ENCODE measurements around the gene TMEM125. TPM values are rescaled to one million over a fixed set of nuclear protein-coding genes. Genes with fewer than 3 reads are reported as not detected.

Gene TMEM125
- total RNA-seq, 2 experiments from 2014 or later: not detected

DNA sequence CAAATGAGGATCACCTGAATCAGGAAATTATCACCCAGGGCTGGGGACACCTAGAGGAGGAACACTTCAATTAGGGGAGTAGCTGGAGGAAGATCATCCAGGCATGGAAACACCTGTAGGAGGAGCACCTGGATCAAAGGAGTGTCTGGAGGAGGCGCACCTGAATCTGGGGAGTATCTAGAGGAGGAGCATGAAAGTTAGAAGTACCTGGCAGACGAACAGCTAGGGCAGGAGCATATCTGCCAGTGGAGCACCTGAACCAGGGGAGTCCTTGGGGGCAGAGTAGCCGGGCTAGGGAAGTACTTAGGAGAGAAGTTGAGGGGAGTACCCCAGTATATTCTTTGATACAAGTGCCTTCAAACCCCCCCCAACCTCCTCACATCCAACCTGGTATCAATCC, 14.3 kb downstream of the TMEM125 start:
- no peaks in the 10 kb centered on the region for H3K9me3 Mint-ChIP-seq
- H3K27ac Mint-ChIP-seq: no peak overlapping the region
- H3K27me3 Mint-ChIP-seq: peaks cover 6% of the 10 kb centered on the region
- no peak for ATAC-seq (ENCODE audit: low read depth)
- H3K4me1 Mint-ChIP-seq: no peaks in the 10 kb centered on the region
- DNase-seq: no peak
- H3K36me3 Mint-ChIP-seq: no peaks in the 10 kb centered on the region
- POLR2A ChIA-PET: no interaction called here
- H3K4me3 Mint-ChIP-seq: no peak overlapping the region

DNA sequence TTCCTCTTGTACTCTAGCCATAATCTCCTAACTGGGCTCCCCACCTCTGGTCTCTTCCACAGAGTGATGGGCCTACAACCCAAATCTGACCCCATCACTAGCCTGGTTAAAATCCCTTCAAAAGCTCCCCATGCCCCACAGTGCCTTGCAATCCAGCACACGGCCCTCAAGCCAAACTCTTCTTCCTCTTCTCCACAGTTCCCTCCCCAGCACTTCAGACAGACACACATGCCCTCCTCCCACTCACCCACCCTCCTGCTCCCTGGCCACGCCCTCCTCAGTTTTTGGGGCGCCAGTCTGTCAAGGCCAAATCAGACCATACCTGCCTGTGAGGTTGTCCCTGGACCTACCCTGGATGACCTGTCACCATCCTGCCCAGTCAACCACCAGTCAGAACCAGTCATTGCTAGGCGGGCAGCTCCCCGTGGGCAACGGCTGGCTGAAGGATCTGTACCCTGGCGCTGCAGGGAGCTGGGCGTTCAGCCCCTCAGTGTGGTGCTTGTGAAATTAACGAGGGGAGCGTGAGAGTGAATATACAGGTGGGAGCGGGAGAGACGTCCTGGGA, 14.8 kb downstream of the TMEM125 start:
- POLR2A ChIA-PET: no interaction called here
- Mint-ChIP-seq H3K27me3 (peaks cover 6% of the 10 kb centered on the region), H3K36me3 (no peaks in the 10 kb centered on the region), H3K27ac (no peak overlapping the region), H3K4me1 (no peaks in the 10 kb centered on the region), H3K9me3 (no peaks in the 10 kb centered on the region), H3K4me3 (no peak overlapping the region)
- DNase-seq: no peak
- no peak for ATAC-seq (ENCODE audit: low read depth)

DNA sequence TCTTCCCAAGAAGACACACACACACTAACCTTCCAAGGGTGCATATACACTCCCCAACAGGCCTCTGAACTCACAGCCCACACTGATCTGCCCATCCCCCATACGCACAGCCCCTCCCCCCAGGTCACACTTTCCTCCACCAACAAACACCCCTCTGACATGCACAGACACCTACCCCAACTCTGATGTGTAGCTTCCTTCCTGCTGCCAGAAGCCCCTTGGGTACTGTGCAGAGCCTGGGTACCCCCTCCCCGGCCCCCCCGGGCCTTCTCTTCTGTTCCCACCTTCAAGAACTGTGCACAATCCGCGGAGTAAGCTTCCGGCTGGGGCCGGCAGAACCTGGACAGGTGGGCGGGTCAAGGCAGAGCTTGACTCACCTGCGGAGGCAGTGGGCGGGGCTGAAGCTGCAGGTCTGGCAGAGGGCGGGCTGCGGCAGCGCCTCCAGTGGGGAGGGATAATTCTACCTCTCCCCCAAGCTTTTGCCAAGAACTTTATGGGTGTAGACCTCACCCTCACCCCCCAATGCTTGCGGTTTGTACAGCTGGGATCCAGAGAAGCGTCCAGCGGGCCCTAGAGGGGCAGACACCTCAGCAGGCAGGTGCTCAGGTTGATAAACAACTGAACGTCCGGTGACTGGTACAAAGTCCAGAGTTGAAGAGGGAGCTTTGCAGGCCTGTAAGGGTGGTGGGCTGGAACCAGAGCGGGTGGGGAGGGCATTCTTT, 15.6 kb downstream of the TMEM125 start, which contains the start of gene C1orf210:
TSS of gene C1orf210 (minus strand) at position 313 of the 722 bp plus-strand sequence. CDS start 2,311 bp downstream, outside the sequence.
- ATAC-seq (ENCODE audit: low read depth) (no peak), DNase-seq (no peak)
- Mint-ChIP-seq H3K27me3 (peaks cover 6% of the 10 kb centered on the region), H3K27ac (no peak within 1 kb of the TSS), H3K36me3 (no peaks in the 10 kb centered on the region), H3K4me3 (no peak within 1 kb of the TSS), H3K4me1 (no peaks in the 10 kb centered on the region), H3K9me3 (no peaks in the 10 kb centered on the region)
- POLR2A ChIA-PET: interaction anchor here (1.0 kb wide), 1 partner anchor 9 kb away, joined by 4 read pairs; no protein-coding TSS in a partner anchor

DNA sequence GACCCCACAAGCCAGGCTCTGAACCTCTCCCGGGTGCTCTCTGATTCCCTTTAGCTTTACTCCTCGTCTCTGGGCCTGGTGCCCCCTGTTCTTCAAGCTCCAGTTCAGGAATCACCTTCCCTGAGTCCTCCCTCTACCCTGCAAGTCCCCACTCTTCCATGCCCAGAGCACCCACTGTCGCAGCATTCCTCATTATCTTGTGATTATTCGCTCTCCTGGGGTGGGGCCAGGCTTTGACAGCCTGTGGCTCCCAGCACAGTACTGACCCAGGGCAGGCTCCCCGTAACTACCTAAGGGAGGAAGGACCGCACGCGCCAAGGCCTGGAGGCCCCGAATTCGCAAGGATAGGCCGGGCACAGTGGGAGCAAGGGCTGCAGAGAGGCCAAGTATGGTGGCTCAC, 16.3 kb downstream of the TMEM125 start:
- peaks cover 6% of the 10 kb centered on the region for H3K27me3 Mint-ChIP-seq
- no peak overlapping the region for H3K27ac Mint-ChIP-seq
- POLR2A ChIA-PET: interaction anchor here (1.0 kb wide), 1 partner anchor 10 kb away, joined by 4 read pairs; no protein-coding TSS in a partner anchor
- no peak for ATAC-seq (ENCODE audit: low read depth)
- DNase-seq: no peak
- H3K4me3 Mint-ChIP-seq: no peak overlapping the region
- H3K36me3 Mint-ChIP-seq: no peaks in the 10 kb centered on the region
- H3K4me1 Mint-ChIP-seq: no peaks in the 10 kb centered on the region
- no peaks in the 10 kb centered on the region for H3K9me3 Mint-ChIP-seq

DNA sequence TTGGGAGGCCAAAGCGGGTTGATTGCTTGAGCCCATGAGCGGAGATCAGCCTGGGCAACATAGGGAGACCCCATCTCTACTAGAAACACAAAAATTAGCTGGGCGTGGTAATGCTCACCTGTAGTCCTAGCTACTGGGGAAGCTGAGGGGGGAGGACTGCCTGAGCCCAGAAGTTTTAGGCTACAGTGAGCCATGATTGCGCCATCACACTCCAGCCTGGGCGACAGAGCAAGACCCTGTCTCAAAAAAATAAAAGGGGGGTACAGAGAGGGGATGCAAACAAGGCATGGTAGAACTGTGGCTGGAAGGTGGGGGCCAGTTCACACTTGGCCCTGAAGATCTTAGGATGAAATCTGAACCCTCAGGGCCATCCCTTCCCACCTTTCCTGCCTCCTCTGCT, 16.8 kb downstream of the TMEM125 start:
- no peak overlapping the region for H3K27ac Mint-ChIP-seq
- no peak for ATAC-seq (ENCODE audit: low read depth)
- H3K27me3 Mint-ChIP-seq: peaks cover 6% of the 10 kb centered on the region
- no peak for DNase-seq
- no peaks in the 10 kb centered on the region for H3K4me1 Mint-ChIP-seq
- no peaks in the 10 kb centered on the region for H3K36me3 Mint-ChIP-seq
- POLR2A ChIA-PET: no interaction called here
- no peak overlapping the region for H3K4me3 Mint-ChIP-seq
- no peaks in the 10 kb centered on the region for H3K9me3 Mint-ChIP-seq

DNA sequence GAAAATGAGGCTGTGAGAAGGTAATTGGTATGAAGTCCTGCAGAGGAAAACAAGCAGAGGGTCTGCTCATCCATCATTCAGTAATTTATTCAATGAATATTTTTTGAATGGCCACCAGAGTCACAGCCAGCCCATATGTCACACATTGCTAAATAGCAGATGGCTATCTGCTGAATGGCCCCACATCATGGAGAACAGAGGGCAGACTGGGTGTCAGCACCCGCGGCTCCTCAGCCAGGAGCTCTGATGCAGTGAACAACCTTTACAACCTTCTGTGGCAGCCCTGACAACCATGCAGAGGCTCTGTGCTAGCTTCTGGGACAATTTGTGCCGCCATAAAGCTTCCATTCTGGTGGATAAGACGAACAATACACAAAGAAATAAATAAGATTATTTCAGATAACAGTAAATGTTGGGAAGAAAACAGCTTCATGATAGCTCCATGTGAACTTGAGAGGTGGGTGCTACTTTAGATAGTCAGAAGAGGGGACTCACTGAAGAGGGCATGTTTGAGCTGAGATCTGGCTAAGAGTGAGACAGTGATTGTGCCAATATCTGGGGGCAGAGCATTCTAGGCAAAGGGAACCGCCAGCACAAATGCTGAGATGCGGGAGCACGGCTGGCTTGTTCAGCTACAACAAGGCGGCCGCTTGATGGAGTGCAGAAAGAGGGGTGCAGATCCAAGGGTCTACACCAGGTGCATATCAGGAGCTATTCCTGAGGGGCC, 18.4 kb downstream of the TMEM125 start:
- Mint-ChIP-seq H3K27me3 (peaks cover 6% of the 10 kb centered on the region), H3K9me3 (no peaks in the 10 kb centered on the region), H3K27ac (no peak overlapping the region), H3K4me1 (no peaks in the 10 kb centered on the region), H3K36me3 (no peaks in the 10 kb centered on the region), H3K4me3 (no peak overlapping the region)
- ATAC-seq (ENCODE audit: low read depth) (no peak), DNase-seq (no peak)
- POLR2A ChIA-PET: no interaction called here

DNA sequence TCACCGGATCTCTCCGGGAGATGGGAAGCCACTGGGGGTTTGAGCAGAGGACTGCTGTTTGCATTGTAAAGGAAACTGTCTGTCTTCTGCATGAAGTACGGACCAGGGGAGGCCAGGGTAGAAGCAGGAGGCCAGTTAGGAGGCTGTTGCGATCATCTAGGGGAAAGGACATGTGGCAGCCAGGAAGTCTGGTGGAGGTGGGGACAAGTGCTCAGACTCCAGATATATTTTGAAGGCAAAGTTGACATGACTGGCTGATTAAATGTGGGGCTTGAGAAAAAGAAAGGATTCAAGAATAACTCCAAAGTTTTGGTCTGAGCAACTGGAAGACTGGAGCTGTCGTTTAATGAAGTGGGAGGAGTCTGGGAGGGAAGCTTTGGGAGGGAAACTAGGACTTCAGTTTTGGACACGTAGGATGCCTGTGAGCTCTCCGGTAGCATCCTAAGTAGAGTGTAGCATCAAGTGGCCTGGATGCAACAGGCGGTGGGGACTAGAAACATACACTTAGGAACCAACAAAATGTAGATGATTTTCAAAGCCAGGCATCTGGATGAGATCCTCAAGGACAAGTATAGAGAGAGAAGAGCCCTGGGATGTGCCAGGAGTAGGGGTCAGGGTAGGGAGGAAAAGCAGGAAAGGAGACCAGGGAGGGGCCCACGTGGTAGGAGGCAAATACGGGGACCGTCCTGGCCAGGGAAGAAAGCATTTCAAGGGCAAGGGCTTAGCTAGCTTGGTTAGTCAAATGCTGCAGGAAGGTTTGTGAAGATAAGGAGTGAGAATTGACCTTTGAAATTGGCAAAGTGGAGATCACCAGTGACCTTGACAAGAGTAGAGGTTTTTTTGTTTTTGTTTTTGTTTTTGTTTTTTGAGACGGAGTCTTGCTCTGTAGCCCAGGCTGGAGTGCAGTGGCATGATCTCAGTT, 19.3 kb downstream of the TMEM125 start:
- Mint-ChIP-seq H3K27ac (no peak overlapping the region), H3K4me1 (no peaks in the 10 kb centered on the region), H3K36me3 (no peaks in the 10 kb centered on the region), H3K4me3 (no peak overlapping the region), H3K27me3 (peaks cover 6% of the 10 kb centered on the region), H3K9me3 (no peaks in the 10 kb centered on the region)
- POLR2A ChIA-PET: no interaction called here
- ATAC-seq (ENCODE audit: low read depth): no peak
- DNase-seq: no peak

DNA sequence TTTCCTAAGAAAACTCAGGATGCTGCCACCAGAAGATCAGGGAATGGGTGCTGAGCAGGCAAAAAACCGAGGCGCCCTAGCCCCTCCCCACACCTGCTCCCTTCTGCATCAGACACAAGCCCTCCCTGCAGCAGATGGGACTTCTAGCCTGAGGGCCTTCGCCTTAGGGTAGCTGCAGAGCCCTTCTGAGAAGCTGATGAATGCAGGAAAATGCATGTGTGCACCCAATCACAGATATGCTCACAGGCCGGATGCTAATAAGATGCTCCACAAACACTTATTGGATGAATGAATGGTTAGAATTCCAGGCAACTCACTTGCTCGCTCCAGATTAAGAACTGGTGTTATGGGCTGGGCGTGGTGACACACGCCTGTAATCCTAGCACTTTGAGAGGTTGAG, 22.4 kb downstream of the TMEM125 start:
- POLR2A ChIA-PET: no interaction called here
- Mint-ChIP-seq H3K4me1 (peaks cover 16% of the 10 kb centered on the region), H3K4me3 (no peak overlapping the region), H3K36me3 (no peaks in the 10 kb centered on the region), H3K27ac (no peak overlapping the region), H3K9me3 (no peaks in the 10 kb centered on the region), H3K27me3 (peaks cover 3% of the 10 kb centered on the region)
- DNase-seq (no peak), ATAC-seq (ENCODE audit: low read depth) (no peak)

DNA sequence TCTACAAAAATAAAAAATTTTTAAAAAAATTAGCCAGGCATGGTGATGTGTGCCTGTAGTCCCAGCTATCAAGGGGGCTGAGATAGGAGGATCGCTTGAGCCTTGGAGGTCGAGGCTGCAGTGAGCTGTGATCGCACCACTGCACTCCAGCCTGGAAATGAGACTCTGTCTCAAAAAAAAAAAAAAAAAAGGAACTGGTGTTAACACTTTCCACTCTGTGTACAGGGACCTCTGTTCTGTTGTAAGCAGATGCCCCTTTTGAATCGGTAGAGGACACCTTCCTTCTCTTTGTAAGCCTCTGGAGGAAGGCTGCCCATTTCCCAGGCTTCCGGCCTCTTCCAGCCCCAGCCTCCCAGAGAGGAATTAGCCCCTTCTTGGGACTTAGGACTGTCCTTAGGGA, 22.9 kb downstream of the TMEM125 start:
- H3K4me1 Mint-ChIP-seq: peaks cover 16% of the 10 kb centered on the region
- ATAC-seq (ENCODE audit: low read depth) (no peak), DNase-seq (no peak)
- no peaks in the 10 kb centered on the region for H3K27me3 Mint-ChIP-seq
- no peak overlapping the region for H3K27ac Mint-ChIP-seq
- no peaks in the 10 kb centered on the region for H3K9me3 Mint-ChIP-seq
- H3K36me3 Mint-ChIP-seq: no peaks in the 10 kb centered on the region
- POLR2A ChIA-PET: no interaction called here
- no peak overlapping the region for H3K4me3 Mint-ChIP-seq

DNA sequence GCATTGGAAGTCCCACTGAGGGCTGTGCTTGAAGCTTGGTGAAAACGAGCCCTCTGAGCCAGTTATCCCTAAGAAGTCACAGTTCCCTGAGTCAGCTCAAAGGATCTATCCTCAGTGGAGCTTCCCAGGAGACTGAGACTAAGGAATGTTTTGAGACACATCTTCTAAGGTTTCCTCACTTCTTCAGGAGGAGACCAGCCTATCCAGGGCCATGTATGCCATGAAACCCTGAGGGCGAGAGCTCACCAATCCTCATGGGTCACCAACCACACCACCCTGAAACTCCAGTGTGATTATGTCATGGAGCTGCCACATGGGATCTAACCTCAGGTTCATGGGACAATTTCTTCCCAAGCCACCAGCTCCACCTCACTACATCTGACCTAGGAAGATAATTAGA, 23.4 kb downstream of the TMEM125 start:
- POLR2A ChIA-PET: no interaction called here
- Mint-ChIP-seq H3K4me3 (no peak overlapping the region), H3K4me1 (peaks cover 16% of the 10 kb centered on the region), H3K27ac (peak overlapping the region; percentile 26), H3K36me3 (no peaks in the 10 kb centered on the region), H3K27me3 (no peaks in the 10 kb centered on the region), H3K9me3 (no peaks in the 10 kb centered on the region)
- DNase-seq (no peak), ATAC-seq (ENCODE audit: low read depth) (no peak)

DNA sequence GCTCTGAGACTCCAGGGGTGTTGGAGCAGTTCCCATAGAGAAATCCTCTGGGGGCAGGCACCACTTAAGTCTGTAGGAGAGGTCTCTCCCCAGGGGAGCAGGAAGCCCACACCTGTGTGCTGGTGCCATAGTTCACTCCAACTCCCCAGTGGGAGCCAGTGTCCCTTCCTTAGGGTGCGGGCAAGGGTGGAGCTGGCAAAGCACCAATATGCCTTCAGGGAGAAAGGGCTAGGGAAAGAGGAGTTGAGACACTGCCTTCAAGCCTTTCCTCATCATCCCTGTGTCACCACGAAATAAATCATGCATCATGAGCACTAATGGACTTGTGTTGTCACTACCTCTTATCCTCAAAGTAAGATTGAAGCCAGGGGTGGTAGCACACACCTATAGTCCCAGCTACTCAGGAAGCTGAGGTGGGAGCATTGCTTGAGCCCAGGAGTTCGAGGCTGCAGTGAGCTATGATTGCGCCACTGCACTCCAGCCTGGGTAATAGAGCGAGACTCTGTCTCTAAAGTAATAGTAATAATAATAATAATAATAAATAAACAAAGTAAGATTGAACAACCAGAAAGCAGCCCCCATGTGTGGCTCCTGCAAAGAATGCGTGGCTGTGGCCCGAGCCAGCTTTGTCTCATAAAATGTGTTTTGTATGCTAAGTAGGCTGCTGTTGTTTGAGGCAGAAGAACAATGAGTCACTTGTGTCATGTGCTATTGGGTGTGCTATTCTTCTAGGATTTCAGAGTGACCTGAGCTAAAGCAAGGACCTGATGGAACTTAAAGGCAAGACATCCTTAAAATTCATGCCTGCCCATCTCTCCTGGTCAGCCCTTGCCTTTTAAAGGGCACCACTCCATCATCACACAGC, 24.3 kb downstream of the TMEM125 start:
- no peaks in the 10 kb centered on the region for H3K9me3 Mint-ChIP-seq
- no peaks in the 10 kb centered on the region for H3K36me3 Mint-ChIP-seq
- peaks cover 16% of the 10 kb centered on the region for H3K4me1 Mint-ChIP-seq
- POLR2A ChIA-PET: interaction anchor here (1.8 kb wide), 1 partner anchor 64 kb away, joined by 5 read pairs; no protein-coding TSS in a partner anchor
- no peak overlapping the region for H3K4me3 Mint-ChIP-seq
- DNase-seq (no peak), ATAC-seq (ENCODE audit: low read depth) (no peak)
- H3K27me3 Mint-ChIP-seq: no peaks in the 10 kb centered on the region
- no peak overlapping the region for H3K27ac Mint-ChIP-seq

DNA sequence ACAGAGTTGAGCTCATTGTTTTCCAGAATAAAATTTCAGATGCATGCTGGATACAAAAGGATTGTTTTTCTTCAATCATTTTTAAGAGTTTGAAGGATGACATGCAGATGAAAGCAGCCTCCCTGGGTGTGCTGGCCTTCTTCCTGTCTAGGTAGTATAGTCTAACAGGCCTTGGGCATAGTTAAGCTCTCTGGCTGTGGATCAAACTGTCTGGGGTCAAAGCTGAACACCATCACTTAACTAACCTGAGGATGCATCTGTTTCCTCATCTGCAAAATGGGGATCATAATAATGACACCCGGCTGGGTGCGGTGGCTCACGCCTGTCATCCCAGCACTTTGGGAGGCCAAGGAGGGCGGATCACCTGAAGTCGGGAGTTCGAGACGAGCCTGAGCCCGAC, 25.0 kb downstream of the TMEM125 start:
- no peaks in the 10 kb centered on the region for H3K9me3 Mint-ChIP-seq

More for the DNA sequence above, 25.0 kb downstream of the TMEM125 start:
- no peak overlapping the region for H3K4me3 Mint-ChIP-seq
- ATAC-seq (ENCODE audit: low read depth) (no peak), DNase-seq (no peak)
- H3K36me3 Mint-ChIP-seq: no peaks in the 10 kb centered on the region
- POLR2A ChIA-PET: interaction anchor here (1.2 to 1.8 kb wide), 2 partner anchors 63 to 73 kb away, joined by 3 to 5 read pairs; partner anchors contain the start of gene ELOVL1
- H3K27me3 Mint-ChIP-seq: no peaks in the 10 kb centered on the region
- H3K4me1 Mint-ChIP-seq: peaks cover 16% of the 10 kb centered on the region
- peak overlapping the region; percentile 69 for H3K27ac Mint-ChIP-seq
